HCT116 (cell line): ENCODE measurements around the gene CTXN1.

ENCODE experiments used
- CTCF ChIP-seq, 3 experiments: fragments of 200-600 bp in 1 of 3; sonication (generic) in 1 of 3; IDR thresholded peaks in 2 of 3; conservative IDR thresholded peaks in 1 of 3; 2 replicates each; pipeline ENCODE4 v1.5.1; 2012 to 2017; ENCODE audit warnings: low read depth in 2 of 3, low read length in 2 of 3, antibody characterized with exemption in 1 of 3, borderline replicate concordance in 1 of 3, control low read depth in 1 of 3, mild to moderate bottlenecking in 1 of 3, mixed read lengths in 1 of 3, mixed run types in 1 of 3, moderate library complexity in 1 of 3; ENCODE audit not compliant: insufficient read depth in 1 of 3
- EGR1 ChIP-seq: IDR thresholded peaks from 2 replicates; pipeline ENCODE4 v1.6.1; 2012; ENCODE audit warnings: low read depth
- EZH2 ChIP-seq: fragments of 200-600 bp; sonication (generic); IDR thresholded peaks from 2 replicates; pipeline ENCODE4 v1.6.1; 2017; ENCODE audit warnings: antibody characterized with exemption, mixed run types
- EZH2phosphoT487 ChIP-seq: fragments of 200-600 bp; IDR thresholded peaks from 2 replicates; pipeline ENCODE4 v1.6.1; 2018; ENCODE audit warnings: antibody characterized with exemption, borderline replicate concordance
- JUND ChIP-seq: IDR thresholded peaks from 2 replicates; pipeline ENCODE4 v1.6.1; 2012
- POLR2A ChIP-seq: IDR thresholded peaks from 2 replicates; pipeline ENCODE4 v1.7.0; 2011; ENCODE audit warnings: borderline replicate concordance; ENCODE audit not compliant: insufficient read depth, insufficient read length; ENCODE audit errors: extremely low read depth
- POLR2AphosphoS5 ChIP-seq: IDR thresholded peaks from 2 replicates; pipeline ENCODE4 v1.6.1; 2011; ENCODE audit warnings: mild to moderate bottlenecking, low read depth, low read length, moderate library complexity
- RAD21 ChIP-seq: IDR thresholded peaks from 2 replicates; pipeline ENCODE4 v1.6.1; 2012; ENCODE audit warnings: low read depth, mild to moderate bottlenecking
- YY1 ChIP-seq: IDR thresholded peaks from 2 replicates; pipeline ENCODE4 v1.6.1; 2011; ENCODE audit warnings: low read length, low read depth, moderate library complexity, mild to moderate bottlenecking; ENCODE audit not compliant: insufficient replicate concordance; ENCODE audit errors: extremely low read depth
- ZFX ChIP-seq: fragments of 450-650 bp; IDR thresholded peaks from 2 replicates; pipeline ENCODE4 v1.6.1; 2017

- TF ChIP-seq POLR2AphosphoS5 (no peak), EZH2phosphoT487 (no peak), JUND (no peak), RAD21 (no peak), CTCF (IDR thresholded peaks at IDR 0.05 in 2 of 3, conservative IDR thresholded peaks at IDR 0.05 in 1 of 3; ENCODE audit: borderline replicate concordance in 1 of 3, insufficient read depth in 1 of 3, low read depth in 2 of 3, low read length in 2 of 3) (no peak), POLR2A (no peak), ZFX (no peak), EGR1 (no peak), EZH2 (no peak), YY1 (no peak)
Measured at GRCh38 chr19:7971553-7972520, 45.9 kb upstream of the CTXN1 start.
